Karpas-422 (cell line): ENCODE measurements around the gene P2RY12. TPM values are rescaled to one million over a fixed set of nuclear protein-coding genes. Genes with fewer than 3 reads are reported as not detected.

Experiments used
- DNase-seq: peaks from one replicate; pipeline ENCODE4 v3.0.0-alpha.2; 2015
- H2AFZ ChIP-seq: fragments of 200-600 bp; sonication (generic); 2 replicates; pipeline ENCODE4 v1.6.1; 2014; ENCODE audit warnings: antibody characterized with exemption, low read length, mixed read lengths
- H3K27ac ChIP-seq: fragments of 200-600 bp; sonication (generic); 2 replicates; pipeline ENCODE4 v1.5.1; 2014; ENCODE audit warnings: mild to moderate bottlenecking, low read length, moderate library complexity
- H3K27me3 ChIP-seq: fragments of 200-600 bp; sonication (generic); 2 replicates; pipeline ENCODE4 v1.6.1; 2014; ENCODE audit warnings: low read length, mixed read lengths
- H3K36me3 ChIP-seq: fragments of 200-600 bp; sonication (generic); 2 replicates; pipeline ENCODE4 v1.6.1; 2014; ENCODE audit warnings: low read length, mixed read lengths; ENCODE audit not compliant: insufficient read depth
- H3K4me1 ChIP-seq: fragments of 200-600 bp; sonication (generic); 2 replicates; pipeline ENCODE4 v1.6.1; 2014; ENCODE audit warnings: mild to moderate bottlenecking, low read length, mixed read lengths
- H3K4me2 ChIP-seq: fragments of 200-600 bp; sonication (generic); 2 replicates; pipeline ENCODE4 v1.6.1; 2014; ENCODE audit warnings: low read length, low read depth, mild to moderate bottlenecking; ENCODE audit not compliant: poor library complexity, severe bottlenecking
- H3K4me3 ChIP-seq: fragments of 200-600 bp; sonication (generic); 2 replicates; pipeline ENCODE4 v1.5.1; 2014; ENCODE audit warnings: mild to moderate bottlenecking, antibody characterized with exemption, low read length, mixed read lengths
- H3K79me2 ChIP-seq: fragments of 200-600 bp; sonication (generic); 2 replicates; pipeline ENCODE4 v1.6.1; 2014; ENCODE audit warnings: mild to moderate bottlenecking, low read length, mixed read lengths
- H3K9ac ChIP-seq: fragments of 200-600 bp; sonication (generic); 2 replicates; pipeline ENCODE4 v1.6.0; 2014; ENCODE audit warnings: low read length
- H3K9me2 ChIP-seq: fragments of 200-600 bp; sonication (generic), shearing (Covaris generic); replicated peaks from 2 replicates; pipeline ENCODE4 v1.6.0; 2014; ENCODE audit warnings: mild to moderate bottlenecking, low read length, moderate library complexity; ENCODE audit not compliant: insufficient read depth
- H3K9me3 ChIP-seq: fragments of 300-700, 200-600 bp; sonication (generic); 2 replicates; pipeline ENCODE4 v1.6.1; 2014; ENCODE audit warnings: low read length, mixed read lengths
- H4K20me1 ChIP-seq: fragments of 200-600 bp; sonication (generic); 2 replicates; pipeline ENCODE4 v1.6.1; 2014; ENCODE audit warnings: mild to moderate bottlenecking, antibody characterized with exemption, low read length, low read depth; ENCODE audit not compliant: insufficient read depth
- total RNA-seq: library from RNA; depleted of rRNA; stranded (reverse); fragments of >200 nt; shearing (Covaris generic); gene quantifications from 2 replicates; pipeline ENCODE4 v1.2.3, GENCODE V29; 2014; ENCODE audit warnings: low replicate concordance

The P2RY12 gene
- total RNA-seq, 1 experiment from 2014 or later, result not detected

DNA sequence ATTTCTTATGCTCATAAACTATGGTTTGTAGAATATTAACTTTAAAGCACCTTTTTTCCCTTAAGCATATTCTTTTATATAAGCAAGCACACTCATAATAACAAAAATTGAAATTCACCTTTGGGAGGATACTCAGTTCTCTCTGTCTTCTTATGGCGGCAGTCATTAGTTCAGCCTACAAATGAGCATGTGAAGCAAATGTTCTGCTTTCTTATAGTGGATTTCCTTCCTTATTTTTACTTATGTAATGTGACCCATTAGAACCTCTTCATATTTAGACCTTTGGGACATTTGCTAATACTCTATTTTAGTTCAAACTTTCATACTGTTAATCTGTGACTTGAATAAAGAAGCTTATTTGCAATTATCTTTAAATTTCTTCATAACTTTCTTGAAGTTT, 55.2 kb downstream of the P2RY12 start, which contains the start of gene P2RY13:
Gene P2RY13 (minus strand): TSS at position 187 of the 400 bp plus-strand sequence. CDS start 21 bp downstream, at position 166.
- Histone ChIP-seq H3K27ac (no peak within 1 kb of the TSS), H3K9me3 (no peaks in the 10 kb centered on the region), H3K79me2 (no peaks in the 10 kb centered on the region), H3K27me3 (no peaks in the 10 kb centered on the region), H3K36me3 (no peaks in the 10 kb centered on the region), H2AFZ (peak within 1 kb of the TSS; percentile 91), H4K20me1 (no peaks in the 10 kb centered on the region), H3K9me2 (no peaks in the 10 kb centered on the region), H3K4me3 (no peak within 1 kb of the TSS), H3K9ac (no peak within 1 kb of the TSS), H3K4me1 (peaks cover 37% of the 10 kb centered on the region), H3K4me2 (peak within 1 kb of the TSS; percentile 17)
- peak; percentile 55 for DNase-seq

DNA sequence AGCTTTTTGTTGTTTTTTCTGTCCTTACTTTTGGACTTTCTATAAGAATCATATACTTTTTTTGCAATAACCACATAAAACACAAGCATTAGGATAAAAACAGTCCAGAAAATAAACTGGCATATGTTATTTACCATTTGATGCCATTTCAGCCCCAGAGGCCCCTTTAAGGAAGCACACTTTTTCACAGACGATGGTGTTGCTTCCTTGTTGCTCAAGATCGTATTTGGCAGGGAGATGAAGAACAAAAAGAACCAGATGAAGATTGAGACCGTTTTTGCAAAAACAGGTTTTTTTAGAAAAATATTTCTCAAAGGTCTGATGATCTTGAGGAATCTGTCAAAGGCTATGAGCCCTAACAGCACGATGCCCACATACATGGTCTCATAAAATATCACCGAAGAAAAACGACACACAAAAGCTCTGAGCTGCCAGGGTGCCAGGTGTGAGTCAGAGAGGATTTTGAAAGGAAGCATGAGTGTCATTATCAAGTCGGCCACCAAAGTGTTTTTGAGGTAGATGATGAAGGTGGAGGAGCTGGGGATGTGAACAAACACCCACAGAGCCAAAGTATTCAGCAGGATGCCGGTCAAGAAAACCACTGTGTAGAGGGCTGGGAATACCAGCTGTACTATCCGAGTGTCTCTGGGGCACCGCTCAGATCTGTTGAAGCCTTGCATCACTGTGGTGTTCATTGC, 56.1 kb downstream of the P2RY12 start:
- H3K27me3 ChIP-seq, result no peaks in the 10 kb centered on the region
- H3K4me2 ChIP-seq, result peak overlapping the region; percentile 17
- no peak for DNase-seq
- H3K4me3 ChIP-seq, result no peak overlapping the region
- no peaks in the 10 kb centered on the region for H4K20me1 ChIP-seq
- H3K9me2 ChIP-seq, result no peaks in the 10 kb centered on the region
- H3K9ac ChIP-seq, result no peak overlapping the region
- H3K27ac ChIP-seq, result no peak overlapping the region
- peaks cover 37% of the 10 kb centered on the region for H3K4me1 ChIP-seq
- peak overlapping the region; percentile 91 for H2AFZ ChIP-seq
- H3K36me3 ChIP-seq, result no peaks in the 10 kb centered on the region
- H3K79me2 ChIP-seq, result no peaks in the 10 kb centered on the region
- no peaks in the 10 kb centered on the region for H3K9me3 ChIP-seq

DNA sequence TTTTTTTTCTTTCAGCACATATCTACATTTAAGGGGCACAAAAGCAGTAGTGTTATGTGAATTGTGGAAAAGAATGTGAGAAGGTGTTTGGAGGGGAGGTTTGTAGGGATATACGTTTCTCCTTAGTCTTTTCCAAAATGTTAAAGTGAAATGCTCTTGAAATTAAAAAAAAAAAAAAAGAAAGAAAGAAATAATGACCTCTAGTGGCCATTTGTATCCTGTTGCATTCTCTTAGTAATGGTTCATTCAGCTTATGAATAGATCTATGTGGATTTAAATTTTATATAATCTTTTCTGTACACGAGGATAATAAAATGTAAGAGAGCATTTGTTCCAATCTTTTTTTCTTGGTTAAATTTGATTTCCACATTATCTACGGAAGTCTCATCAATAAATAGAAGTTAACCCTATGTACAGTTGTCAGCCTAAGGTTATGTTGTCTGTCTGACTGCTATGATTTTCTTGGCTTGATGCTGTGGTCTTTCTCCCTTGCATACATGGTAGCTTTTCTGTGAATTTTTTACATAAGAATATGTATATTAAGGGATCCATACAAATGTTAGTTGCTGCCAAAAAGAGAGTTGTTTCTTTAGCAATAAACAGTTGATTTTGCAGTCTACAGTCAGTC, 56.9 kb downstream of the P2RY12 start:
- Histone ChIP-seq H3K79me2 (no peaks in the 10 kb centered on the region), H3K9me2 (no peaks in the 10 kb centered on the region), H2AFZ (no peak overlapping the region; the same call in 1 of the 2 replicates), H3K9me3 (no peaks in the 10 kb centered on the region), H3K4me3 (no peak overlapping the region), H4K20me1 (no peaks in the 10 kb centered on the region), H3K4me1 (peaks cover 37% of the 10 kb centered on the region), H3K36me3 (no peaks in the 10 kb centered on the region), H3K27ac (no peak overlapping the region), H3K4me2 (no peak overlapping the region), H3K9ac (no peak overlapping the region), H3K27me3 (no peaks in the 10 kb centered on the region)
- DNase-seq, result peak; percentile 68

DNA sequence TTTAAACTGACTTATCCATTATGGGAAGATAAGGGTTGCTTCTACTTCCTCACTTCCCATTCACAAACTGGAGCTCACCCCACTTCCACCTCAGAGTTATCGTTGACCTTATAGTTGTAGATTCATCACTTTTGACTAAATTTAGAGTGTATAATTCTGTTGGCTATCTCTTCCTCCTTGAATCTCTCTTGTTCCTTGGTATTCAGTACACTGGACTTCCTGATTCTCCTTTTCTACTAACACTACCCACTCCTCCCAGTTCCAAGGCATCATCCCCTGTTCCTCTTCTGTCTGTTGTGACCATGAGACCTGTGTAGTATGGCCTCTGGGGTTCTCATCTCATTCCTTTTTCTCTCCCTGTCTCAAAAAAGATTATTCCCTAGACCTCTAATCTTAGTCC, 62.0 kb downstream of the P2RY12 start:
- no peaks in the 10 kb centered on the region for H3K79me2 ChIP-seq
- no peak for DNase-seq
- H3K9me2 ChIP-seq, result no peaks in the 10 kb centered on the region

DNA sequence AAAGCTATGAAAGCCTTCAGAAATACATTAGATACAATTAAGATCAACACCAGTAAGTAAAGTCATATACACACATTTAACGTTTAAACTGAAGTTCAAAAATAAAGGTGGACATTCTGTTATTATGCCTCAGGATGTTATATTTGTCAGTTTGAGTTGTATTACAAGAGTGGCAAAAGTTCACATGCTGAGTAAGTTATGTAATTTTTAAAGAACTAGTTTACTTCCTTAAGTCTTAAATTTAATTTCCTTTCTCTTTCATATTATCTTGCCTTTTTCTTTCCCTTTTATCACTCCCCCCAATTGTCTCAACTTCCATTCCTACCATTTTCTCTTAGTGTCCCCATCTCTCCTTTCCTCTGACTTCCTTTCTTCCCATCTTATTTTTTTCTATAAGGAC, 63.0 kb downstream of the P2RY12 start:
- Histone ChIP-seq H4K20me1 (no peaks in the 10 kb centered on the region), H3K79me2 (no peaks in the 10 kb centered on the region), H3K9ac (no peak overlapping the region), H3K27me3 (no peaks in the 10 kb centered on the region), H3K36me3 (no peaks in the 10 kb centered on the region), H3K4me3 (no peak overlapping the region), H3K9me3 (no peaks in the 10 kb centered on the region), H2AFZ (no peak overlapping the region), H3K27ac (no peak overlapping the region), H3K4me2 (no peak overlapping the region), H3K4me1 (no peaks in the 10 kb centered on the region), H3K9me2 (no peaks in the 10 kb centered on the region)
- no peak for DNase-seq

More for the DNA sequence above, 62.0 kb downstream of the P2RY12 start:
- Histone ChIP-seq H3K4me2 (no peak overlapping the region), H3K4me1 (no peaks in the 10 kb centered on the region), H3K27me3 (no peaks in the 10 kb centered on the region), H3K36me3 (no peaks in the 10 kb centered on the region), H2AFZ (no peak overlapping the region), H3K27ac (no peak overlapping the region), H4K20me1 (no peaks in the 10 kb centered on the region), H3K9me3 (no peaks in the 10 kb centered on the region), H3K9ac (no peak overlapping the region), H3K4me3 (no peak overlapping the region)

DNA sequence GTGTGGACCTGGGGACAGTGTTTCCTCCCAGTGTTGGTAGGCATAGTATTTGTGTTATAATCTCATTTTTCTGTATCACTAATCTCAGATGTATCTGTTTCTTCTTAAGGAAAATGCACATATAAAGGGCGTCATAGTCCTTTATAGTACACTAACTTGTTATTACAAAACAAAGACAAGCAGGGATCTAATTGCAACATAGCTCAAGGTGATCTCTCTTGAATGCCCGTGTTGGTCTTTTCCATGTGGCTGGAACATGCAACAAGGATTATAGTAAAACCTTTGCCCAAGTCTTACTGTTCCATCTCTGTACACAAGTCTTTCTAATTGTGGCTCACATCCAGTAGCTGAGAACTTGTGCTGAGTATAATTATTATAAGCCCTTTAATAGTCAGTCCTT, 64.4 kb downstream of the P2RY12 start:
- Histone ChIP-seq H3K27ac (no peak overlapping the region), H3K4me3 (no peak overlapping the region), H3K4me2 (no peak overlapping the region), H2AFZ (no peak overlapping the region), H3K79me2 (no peaks in the 10 kb centered on the region), H3K9ac (no peak overlapping the region), H3K4me1 (no peaks in the 10 kb centered on the region), H3K36me3 (no peaks in the 10 kb centered on the region), H4K20me1 (no peaks in the 10 kb centered on the region), H3K9me3 (no peaks in the 10 kb centered on the region), H3K27me3 (no peaks in the 10 kb centered on the region), H3K9me2 (no peaks in the 10 kb centered on the region)
- no peak for DNase-seq

DNA sequence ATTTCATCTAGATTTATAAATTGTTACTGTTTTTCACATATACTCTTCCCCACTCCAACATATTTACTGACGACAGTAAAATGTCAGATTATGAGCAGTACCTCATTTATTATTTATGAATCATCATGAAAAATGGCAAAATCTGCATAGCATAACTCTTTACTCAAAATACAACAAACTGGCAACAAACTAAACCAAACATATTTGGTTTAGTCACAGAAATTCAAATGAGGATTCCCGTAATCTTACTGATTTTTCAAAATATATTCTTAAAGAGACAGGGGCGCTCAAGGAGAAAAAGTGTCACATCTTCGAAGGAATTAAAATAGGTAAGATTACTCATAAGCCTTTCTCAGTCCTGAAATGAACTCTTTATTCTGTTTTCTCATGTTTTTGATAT, 64.9 kb downstream of the P2RY12 start:
- no peak for DNase-seq
- no peak overlapping the region for H3K4me2 ChIP-seq

DNA sequence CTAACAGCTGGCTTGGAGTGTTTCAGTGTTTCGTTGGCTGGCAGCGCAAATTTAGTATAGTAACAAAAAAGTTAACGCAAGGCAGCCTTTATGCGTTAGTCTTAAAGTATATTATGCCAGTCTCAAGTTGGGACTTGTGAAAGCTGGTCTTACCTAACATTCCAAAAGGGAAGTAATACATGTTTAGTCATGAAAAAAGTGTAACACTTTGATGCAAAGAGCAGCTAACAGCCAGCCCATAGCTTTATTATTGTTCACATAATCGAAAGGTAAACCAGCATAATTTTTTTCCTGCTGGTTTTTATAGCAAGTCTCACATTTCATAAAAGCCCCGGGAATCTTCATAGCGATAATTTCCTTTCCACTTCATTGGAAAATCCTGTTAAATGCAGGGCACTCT, 65.6 kb downstream of the P2RY12 start:
- Histone ChIP-seq H3K9me2 (no peaks in the 10 kb centered on the region), H3K9me3 (no peaks in the 10 kb centered on the region), H3K27me3 (no peaks in the 10 kb centered on the region), H3K9ac (no peak overlapping the region), H3K4me3 (no peak overlapping the region), H3K4me2 (no peak overlapping the region), H4K20me1 (no peaks in the 10 kb centered on the region), H3K36me3 (no peaks in the 10 kb centered on the region), H2AFZ (no peak overlapping the region), H3K79me2 (no peaks in the 10 kb centered on the region), H3K27ac (no peak overlapping the region), H3K4me1 (no peaks in the 10 kb centered on the region)
- no peak for DNase-seq

More for the DNA sequence above, 64.9 kb downstream of the P2RY12 start:
- Histone ChIP-seq H3K36me3 (no peaks in the 10 kb centered on the region), H3K27ac (no peak overlapping the region), H3K79me2 (no peaks in the 10 kb centered on the region), H3K27me3 (no peaks in the 10 kb centered on the region), H3K4me1 (no peaks in the 10 kb centered on the region), H4K20me1 (no peaks in the 10 kb centered on the region), H3K9ac (no peak overlapping the region), H3K4me3 (no peak overlapping the region), H2AFZ (no peak overlapping the region), H3K9me3 (no peaks in the 10 kb centered on the region), H3K9me2 (no peaks in the 10 kb centered on the region)
